H1 (cell line): Measurements from ENCODE around the gene PDPK1. TPM values are rescaled to one million over a fixed set of nuclear protein-coding genes. Genes with fewer than 3 reads are reported as not detected.

Experiments
- CTCF ChIA-PET: fragments of 300-600 bp; sonication (Branson Sonifier 250); formaldehyde crosslinking; loops from one replicate; lab custom pipeline; 2021; ENCODE audit not compliant: partially characterized antibody; lab: Charles Lee
- POLR2A ChIA-PET: fragments of 300-600 bp; sonication (Branson Sonifier 250); formaldehyde crosslinking; loops from one replicate; lab custom pipeline; 2021; ENCODE audit warnings: inconsistent platforms; ENCODE audit not compliant: partially characterized antibody; lab: Charles Lee
- DNase-seq, 2 experiments: peaks; one replicate each; pipeline versions ENCODE4 v3.0.0 to v3.0.0-alpha.2; 2010 to 2022; ENCODE audit warnings: low spot score in 2 of 2, low read depth in 1 of 2, mixed read lengths in 1 of 2
- FAIRE-seq: peaks from 2 replicates; lab custom pipeline; 2011; peaks lifted over from hg19 to GRCh38; lab: Jason Lieb, UNC
- H2AFZ ChIP-seq: 2 replicates; pipeline ENCODE4 v1.8.1; 2012; ENCODE audit warnings: low read length, inconsistent platforms
- H2AK5ac ChIP-seq: 2 replicates; pipeline ENCODE4 v1.6.1; 2013; ENCODE audit warnings: low read depth, low read length
- H2BK120ac ChIP-seq: replicated peaks from 2 replicates; pipeline ENCODE3; 2013; ENCODE audit warnings: low read depth, low read length, inconsistent platforms
- H2BK12ac ChIP-seq: 2 replicates; pipeline ENCODE4 v1.6.1; 2013; ENCODE audit warnings: low read depth, low read length
- H2BK15ac ChIP-seq: 2 replicates; pipeline ENCODE4 v1.6.1; 2013; ENCODE audit warnings: low read length
- H2BK20ac ChIP-seq: 2 replicates; pipeline ENCODE4 v1.6.1; 2013; ENCODE audit warnings: low read length
- H2BK5ac ChIP-seq: 2 replicates; pipeline ENCODE4 v1.6.1; 2013; ENCODE audit warnings: low read depth, low read length
- H3K14ac ChIP-seq: 2 replicates; pipeline ENCODE4 v1.6.1; 2013; ENCODE audit warnings: inconsistent platforms; ENCODE audit not compliant: insufficient read length
- H3K18ac ChIP-seq: 2 replicates; pipeline ENCODE4 v1.6.1; 2013; ENCODE audit warnings: low read length; ENCODE audit errors: extremely low read depth
- H3K23ac ChIP-seq: 2 replicates; pipeline ENCODE4 v1.6.1; 2013; ENCODE audit warnings: inconsistent platforms; ENCODE audit not compliant: insufficient read length
- H3K23me2 ChIP-seq: 2 replicates; pipeline ENCODE4 v1.6.1; 2013; ENCODE audit warnings: low read depth, low read length
- H3K27ac ChIP-seq: 2 replicates; pipeline ENCODE4 v1.6.1; 2011; ENCODE audit warnings: low read depth, low read length, inconsistent platforms
- H3K27me3 ChIP-seq, 4 experiments: replicated peaks in 1 of 4; 1 replicate in 1 of 4; 2 replicates in 3 of 4; pipeline versions ENCODE4 v1.6.1 to v1.8.1; 2011 to 2013; ENCODE audit warnings: low read length in 3 of 4, mild to moderate bottlenecking in 3 of 4, inconsistent platforms in 2 of 4, mixed read lengths in 2 of 4, moderate library complexity in 1 of 4; ENCODE audit not compliant: control insufficient read depth in 3 of 4, insufficient read depth in 3 of 4; ENCODE audit errors: extremely low read depth in 1 of 4
- H3K36me3 ChIP-seq, 4 experiments: 2 replicates each; pipeline versions ENCODE4 v1.6.1 to v1.8.1; 2011 to 2013; ENCODE audit warnings: mild to moderate bottlenecking in 4 of 4, low read length in 3 of 4, moderate library complexity in 2 of 4, control low read depth in 1 of 4, inconsistent platforms in 1 of 4; ENCODE audit not compliant: insufficient read depth in 4 of 4, control insufficient read depth in 2 of 4
- H3K4ac ChIP-seq: replicated peaks from 2 replicates; pipeline ENCODE3; 2013; ENCODE audit warnings: low read length, low read depth, mixed read lengths, inconsistent platforms; ENCODE audit not compliant: insufficient read length
- H3K4me1 ChIP-seq, 4 experiments: replicated peaks in 1 of 4; 1 replicate in 1 of 4; 2 replicates in 3 of 4; pipeline versions ENCODE4 v1.6.1 to v1.8.1; 2011 to 2013; ENCODE audit warnings: low read length in 3 of 4, inconsistent platforms in 2 of 4, mixed read lengths in 1 of 4; ENCODE audit not compliant: insufficient read depth in 4 of 4, control insufficient read depth in 3 of 4
- H3K4me2 ChIP-seq, 2 experiments: 2 replicates each; pipeline versions ENCODE4 v1.6.1 to v1.8.1; 2011 to 2013; ENCODE audit warnings: low read depth in 2 of 2, low read length in 2 of 2, control low read depth in 1 of 2, inconsistent platforms in 1 of 2, mild to moderate bottlenecking in 1 of 2; ENCODE audit not compliant: insufficient read depth in 1 of 2
- H3K4me3 ChIP-seq, 4 experiments: fragments of 200-600, 300-600 bp in 1 of 4; sonication (generic), shearing (Covaris generic), sonication (Bioruptor Twin) in 1 of 4; 2 replicates each; pipeline versions ENCODE4 v1.5.1 to v1.8.1; 2011 to 2016; ENCODE audit warnings: low read length in 4 of 4, low read depth in 3 of 4, control low read depth in 2 of 4, inconsistent platforms in 2 of 4, mild to moderate bottlenecking in 2 of 4, mixed read lengths in 1 of 4, moderate library complexity in 1 of 4; ENCODE audit not compliant: insufficient read depth in 2 of 4; ENCODE audit errors: extremely low read depth in 1 of 4
- H3K56ac ChIP-seq: replicated peaks from 2 replicates; pipeline ENCODE3; 2013; ENCODE audit warnings: low read depth, mild to moderate bottlenecking, mixed read lengths, low read length, inconsistent platforms; ENCODE audit not compliant: insufficient read length
- H3K79me1 ChIP-seq: 2 replicates; pipeline ENCODE4 v1.6.1; 2013; ENCODE audit warnings: low read depth, low read length, control low read depth
- H3K79me2 ChIP-seq, 2 experiments: 2 replicates each; pipeline versions ENCODE4 v1.6.1 to v1.8.1; 2012 to 2013; ENCODE audit warnings: low read length in 2 of 2, mild to moderate bottlenecking in 2 of 2, inconsistent platforms in 1 of 2; ENCODE audit not compliant: insufficient read depth in 2 of 2, control insufficient read depth in 1 of 2
- H3K9ac ChIP-seq, 4 experiments: replicated peaks in 1 of 4; 1 replicate in 1 of 4; 2 replicates in 3 of 4; pipeline versions ENCODE4 v1.6.1 to v1.8.1; 2011 to 2013; ENCODE audit warnings: low read depth in 3 of 4, low read length in 3 of 4, control low read depth in 2 of 4, mild to moderate bottlenecking in 2 of 4, moderate library complexity in 2 of 4, inconsistent platforms in 1 of 4; ENCODE audit errors: extremely low read depth in 1 of 4
- H3K9me3 ChIP-seq, 2 experiments: 2 replicates each; pipeline versions ENCODE4 v1.6.1 to v1.8.1; 2012 to 2013; ENCODE audit warnings: mild to moderate bottlenecking in 2 of 2, moderate library complexity in 2 of 2, control low read depth in 1 of 2, inconsistent platforms in 1 of 2, low read depth in 1 of 2, low read length in 1 of 2, mixed read lengths in 1 of 2; ENCODE audit not compliant: insufficient read depth in 2 of 2
- H4K20me1 ChIP-seq, 2 experiments: replicated peaks in 1 of 2; 2 replicates each; pipeline versions ENCODE3 to v1.8.1; 2011 to 2013; ENCODE audit warnings: inconsistent platforms in 2 of 2, low read length in 2 of 2, mild to moderate bottlenecking in 1 of 2; ENCODE audit not compliant: insufficient read depth in 2 of 2, control insufficient read depth in 1 of 2
- H4K5ac ChIP-seq: 2 replicates; pipeline ENCODE4 v1.6.1; 2013; ENCODE audit warnings: low read length, low read depth, mixed read lengths, inconsistent platforms; ENCODE audit not compliant: insufficient read length
- H4K8ac ChIP-seq: 2 replicates; pipeline ENCODE4 v1.8.0; 2013; ENCODE audit warnings: mild to moderate bottlenecking, moderate library complexity, low read length, inconsistent platforms; ENCODE audit not compliant: insufficient read depth; ENCODE audit errors: extremely low read depth
- H4K91ac ChIP-seq: replicated peaks from 2 replicates; pipeline ENCODE3; 2013; ENCODE audit warnings: low read length, mixed read lengths, inconsistent platforms; ENCODE audit not compliant: insufficient read length
- EZH2 ChIP-seq: fragments of 200-600 bp; sonication (generic); IDR thresholded peaks from 2 replicates; pipeline ENCODE4 v1.7.1; 2012; ENCODE audit warnings: low read depth, mild to moderate bottlenecking, moderate library complexity, low read length, inconsistent platforms; ENCODE audit not compliant: severe bottlenecking
- FOSL1 ChIP-seq: IDR thresholded peaks from 2 replicates; pipeline ENCODE4 v1.6.1; 2011; ENCODE audit warnings: mild to moderate bottlenecking, low read depth, low read length, moderate library complexity; ENCODE audit not compliant: insufficient read depth
- KDM1A ChIP-seq: fragments of 200-600, 300-600 bp; sonication (generic); IDR thresholded peaks from 2 replicates; pipeline ENCODE4 v1.7.1; 2016; ENCODE audit warnings: mild to moderate bottlenecking, low read length, borderline replicate concordance
- NANOG ChIP-seq: IDR thresholded peaks from 2 replicates; pipeline ENCODE4 v1.6.1; 2011; ENCODE audit warnings: low read length, low read depth, mild to moderate bottlenecking, inconsistent platforms; ENCODE audit not compliant: insufficient read depth, poor library complexity, severe bottlenecking
- SIN3A ChIP-seq, 2 experiments: IDR thresholded peaks in 1 of 2; conservative IDR thresholded peaks in 1 of 2; 2 replicates each; pipeline ENCODE4 v1.6.1; 2011 to 2012; ENCODE audit warnings: low read length in 2 of 2, improper control_type of control experiment in 1 of 2, low read depth in 1 of 2, mild to moderate bottlenecking in 1 of 2
- SIRT6 ChIP-seq: IDR thresholded peaks from one replicate; pipeline ENCODE4 v1.7.1; 2012; ENCODE audit warnings: low read length, inconsistent platforms
- SP4 ChIP-seq: IDR thresholded peaks from 2 replicates; pipeline ENCODE4 v1.6.1; 2012; ENCODE audit warnings: low read length, inconsistent platforms
- SUZ12 ChIP-seq: fragments of 200-600 bp; sonication (generic); IDR thresholded peaks from 2 replicates; pipeline ENCODE4 v1.6.1; 2012; ENCODE audit warnings: mild to moderate bottlenecking, inconsistent platforms, low read length, moderate library complexity, mixed read lengths
- TAF7 ChIP-seq: optimal IDR thresholded peaks from 2 replicates; pipeline ENCODE3; 2011; ENCODE audit warnings: low read depth, mild to moderate bottlenecking, inconsistent platforms, low read length, moderate library complexity, borderline replicate concordance
- TBP ChIP-seq: IDR thresholded peaks from 2 replicates; pipeline ENCODE4 v1.6.1; 2011; ENCODE audit warnings: low read depth, low read length, improper control_type of control experiment
- ZNF274 ChIP-seq: IDR thresholded peaks from 2 replicates; pipeline ENCODE4 v1.7.0; 2012; ENCODE audit warnings: low read length, borderline replicate concordance; ENCODE audit errors: extremely low read depth
- WGBS, 2 experiments: shearing (Covaris generic) in 1 of 2; methylation state at CpG; one replicate each; pipeline versions ENCODE4 v1.1.6 to v1.1.7; 2013 to 2015; ENCODE audit warnings: low lambda C conversion rate in 2 of 2, mixed read lengths in 2 of 2, inconsistent platforms in 1 of 2, low coverage in 1 of 2, missing lambda C conversion rate in 1 of 2; ENCODE audit not compliant: insufficient replicate concordance in 2 of 2, insufficient coverage in 1 of 2, insufficient read length in 1 of 2; ENCODE audit errors: extremely low coverage in 1 of 2, missing lambda C conversion rate in 1 of 2; 5-methylcytosine and 5-hydroxymethylcytosine counted together
- polyA plus RNA-seq, 7 experiments: library from polyadenylated mRNA; depleted of rRNA in 3 of 7; stranded (reverse) in 5 of 7; unstranded in 2 of 7; fragments of >200 nt in 5 of 7; fragments of 200-250 nt in 2 of 7; gene quantifications; 1 replicate in 5 of 7; 2 replicates in 1 of 7; 4 replicates in 1 of 7; pipeline versions ENCODE4 v1.2.1 to v1.2.3, GENCODE V29; 2011 to 2013; ENCODE audit warnings: missing spikeins in 2 of 7, mixed read lengths in 2 of 7
- total RNA-seq: library from RNA; stranded (reverse); fragmentation: NEBNext Ultra II Directional; extraction: Animal tissue kit (Norgen Biotek cat#: 25700); gene quantifications from 2 replicates; pipeline ENCODE4 v1.2.1, GENCODE V29; 2021
- TF ChIP-seq, protein P1 (sequence below): IDR thresholded peaks from 2 replicates; pipeline ENCODE4 v1.6.1; 2012; ENCODE audit warnings: inconsistent platforms
- TF ChIP-seq, protein P2 (sequence below): IDR thresholded peaks from 2 replicates; pipeline ENCODE4 v1.6.1; 2011; ENCODE audit warnings: low read depth, mild to moderate bottlenecking, low read length; ENCODE audit not compliant: insufficient read depth

PDPK1 gene
- total and polyA plus RNA-seq, 2 of the 8 experiments (the other 6 are each of a cell fraction or from before 2014, with no cell fraction given): 17.1 to 27.8 TPM

DNA sequence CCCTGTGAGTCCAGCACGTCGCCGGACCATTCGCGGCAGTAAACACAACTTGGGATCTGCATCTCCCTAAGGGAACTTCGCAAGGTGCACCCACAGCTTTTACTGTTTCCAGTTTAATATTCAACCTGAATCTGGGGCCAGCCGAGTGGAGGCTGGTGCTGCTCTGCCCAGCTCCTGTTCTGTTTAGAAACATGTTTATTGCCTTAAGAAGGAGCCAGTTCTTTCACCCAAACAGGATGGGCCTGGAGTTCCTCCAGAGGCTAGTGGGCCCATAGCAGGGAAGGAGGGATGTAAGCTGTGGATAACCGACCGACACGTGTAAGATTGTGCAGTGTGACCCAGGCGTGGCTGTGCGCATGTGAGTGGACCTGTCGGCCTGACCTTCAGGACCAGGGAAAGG is 45.5 kb upstream of the PDPK1 start:
- CTCF ChIA-PET: interaction anchor here (0.9 to 1.8 kb wide), 3 partner anchors 8 to 16 kb away, joined by 3 to 4 read pairs (median 3); no protein-coding TSS in a partner anchor
- H2AK5ac ChIP-seq: no peak overlapping the region
- no peak overlapping the region for H3K4me3 ChIP-seq
- H3K36me3 ChIP-seq: peaks cover 0 to 14% (median 4%) of the 10 kb centered on the region in 4 experiments; a peak in 4 of 8 replicates
- H3K79me1 ChIP-seq: peaks cover 2% of the 10 kb centered on the region; the same call in 1 of the 2 replicates
- no peaks in the 10 kb centered on the region for H3K9me3 ChIP-seq
- H3K14ac ChIP-seq: no peak overlapping the region
- 0 out of 4 replicates have a peak, but pooled peaks cover 0 to 2% of the 10 kb centered on the region in 2 experiments for H3K79me2 ChIP-seq
- H3K23me2 ChIP-seq: no peaks in the 10 kb centered on the region
- H2BK15ac ChIP-seq: no peak overlapping the region
- H4K91ac ChIP-seq: no peak overlapping the region
- no peak overlapping the region for H3K18ac ChIP-seq
- no peak overlapping the region for H2AFZ ChIP-seq
- no peak overlapping the region for H3K27ac ChIP-seq
- no peaks in the 10 kb centered on the region for H3K4me1 ChIP-seq
- no peak overlapping the region for H4K8ac ChIP-seq
- no peak overlapping the region for H3K23ac ChIP-seq
- H2BK12ac ChIP-seq: no peak overlapping the region
- H3K56ac ChIP-seq: no peak overlapping the region
- peak overlapping the region in 1 of 4 experiments; percentile 32; a peak in 2 of 7 replicates for H3K9ac ChIP-seq
- no peak for FAIRE-seq
- H3K4me2 ChIP-seq: no peak overlapping the region
- H3K27me3 ChIP-seq: no peaks in the 10 kb centered on the region
- peaks cover 0 to 14% of the 10 kb centered on the region in 2 experiments for H4K20me1 ChIP-seq
- H4K5ac ChIP-seq: no peak overlapping the region
- no peak overlapping the region for H2BK5ac ChIP-seq
- DNase-seq: no peak
- 97% methylated on average over 13 of the region's 13 CpGs; no CpG with 5 or more reads in 1 of the 2 experiments for WGBS, 2 experiments
- POLR2A ChIA-PET: interaction anchor here (0.7 kb wide), 1 partner anchor 25 kb away, joined by 3 read pairs; no protein-coding TSS in a partner anchor
- no peak overlapping the region for H2BK120ac ChIP-seq
- H3K4ac ChIP-seq: no peak overlapping the region
- H2BK20ac ChIP-seq: no peak overlapping the region
- no peak for TF ChIP-seq SIN3A (conservative IDR thresholded peaks at IDR 0.05 in 1 of 2, IDR thresholded peaks at IDR 0.05 in 1 of 2; ENCODE audit: low read depth in 1 of 2, low read length in 2 of 2)
- TF ChIP-seq, protein P1, sequence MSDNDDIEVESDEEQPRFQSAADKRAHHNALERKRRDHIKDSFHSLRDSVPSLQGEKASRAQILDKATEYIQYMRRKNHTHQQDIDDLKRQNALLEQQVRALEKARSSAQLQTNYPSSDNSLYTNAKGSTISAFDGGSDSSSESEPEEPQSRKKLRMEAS: no peak
- no peak for TF ChIP-seq TBP
- TF ChIP-seq FOSL1: no peak
- no peak for TF ChIP-seq ZNF274
- no peak for TF ChIP-seq SUZ12
- no peak for TF ChIP-seq NANOG
- no peak for TF ChIP-seq KDM1A
- TF ChIP-seq EZH2: no peak
- TF ChIP-seq, protein P2, sequence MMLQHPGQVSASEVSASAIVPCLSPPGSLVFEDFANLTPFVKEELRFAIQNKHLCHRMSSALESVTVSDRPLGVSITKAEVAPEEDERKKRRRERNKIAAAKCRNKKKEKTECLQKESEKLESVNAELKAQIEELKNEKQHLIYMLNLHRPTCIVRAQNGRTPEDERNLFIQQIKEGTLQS: no peak
- TF ChIP-seq TAF7: no peak
- TF ChIP-seq SIRT6: no peak
- TF ChIP-seq SP4: no peak
